HG02588 (cell line): ENCODE data around the gene UCN3.

Experiments
- ATAC-seq: cut with Tn5 transposase; IDR thresholded peaks from one replicate; pipeline ENCODE4 v1.9.1; 2021; ENCODE audit warnings: mild to moderate bottlenecking, moderate library complexity; ENCODE audit not compliant: unreplicated experiment

UCN3 gene, protein sequence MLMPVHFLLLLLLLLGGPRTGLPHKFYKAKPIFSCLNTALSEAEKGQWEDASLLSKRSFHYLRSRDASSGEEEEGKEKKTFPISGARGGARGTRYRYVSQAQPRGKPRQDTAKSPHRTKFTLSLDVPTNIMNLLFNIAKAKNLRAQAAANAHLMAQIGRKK

DNA sequence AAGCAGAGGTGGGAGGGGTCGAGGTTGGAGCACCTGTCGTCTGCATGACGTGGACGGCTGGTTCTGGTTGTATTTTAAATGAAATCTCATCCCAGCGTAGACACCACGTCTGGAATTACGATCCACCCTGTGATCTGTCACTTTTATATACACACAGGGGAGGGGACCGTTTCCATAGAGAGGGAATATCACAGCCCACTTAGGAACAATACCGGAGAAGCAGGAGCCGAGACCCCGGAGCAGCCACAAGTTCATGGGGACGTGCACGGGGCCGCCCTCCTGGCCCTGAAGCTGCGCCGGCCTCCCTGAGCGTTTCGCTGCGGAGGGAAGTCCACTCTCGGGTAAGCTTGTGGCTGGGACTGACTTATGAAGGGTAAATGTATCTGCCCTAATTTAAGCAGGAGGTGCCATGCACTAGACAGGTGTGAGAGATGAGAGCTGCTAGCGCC, at the start of gene UCN3:
UCN3 (plus strand) TSS at position 77 of the 449 bp plus-strand sequence. CDS start 8,755 bp downstream, outside the sequence.
- no peak for ATAC-seq

DNA sequence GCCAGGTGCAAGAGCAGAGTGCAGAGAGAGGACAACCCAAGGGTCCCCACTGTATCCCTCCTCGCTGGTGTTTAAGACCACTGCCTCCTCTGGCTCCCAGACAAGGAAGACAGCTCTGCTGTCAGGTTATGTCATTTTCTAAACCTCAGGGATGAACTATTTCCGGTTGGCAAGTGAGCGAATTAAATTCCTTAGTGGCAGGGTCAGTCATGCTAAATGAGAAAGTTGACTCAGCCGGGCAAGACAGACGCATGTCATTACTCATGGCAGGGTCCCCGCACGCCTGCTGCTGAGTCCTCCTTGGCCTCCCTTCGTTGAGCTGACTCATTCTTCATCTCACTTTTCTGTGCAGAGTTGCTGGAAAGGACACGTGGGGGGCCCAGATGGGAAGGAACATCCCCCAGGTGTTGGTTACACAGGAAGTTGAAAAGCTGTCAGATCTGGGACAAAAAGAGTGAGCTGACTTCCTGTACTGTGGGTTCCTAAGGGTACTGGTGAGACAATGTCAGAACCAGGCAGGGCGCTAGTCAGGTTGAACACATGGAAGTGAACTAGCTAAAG, 47.1 kb upstream of the UCN3 start:
- no peak for ATAC-seq

DNA sequence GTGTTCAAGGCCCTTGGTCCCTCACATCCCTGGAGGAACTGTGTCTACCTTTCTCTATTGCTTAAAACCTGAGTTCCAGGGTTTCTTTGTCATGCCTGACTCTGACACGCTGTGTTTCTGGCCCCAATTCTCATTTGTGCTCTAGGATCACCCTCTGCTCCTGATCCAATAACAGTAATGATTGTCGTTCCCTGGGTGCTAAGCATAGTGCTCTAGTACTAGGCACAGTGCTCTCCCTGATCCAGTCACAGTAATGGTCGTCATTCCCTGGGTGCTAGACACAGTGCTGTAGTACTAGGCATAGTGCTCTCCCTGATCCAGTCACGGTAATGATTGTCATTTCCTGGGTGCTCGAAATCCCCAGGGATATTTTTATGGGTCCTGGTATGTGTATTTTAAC, 46.6 kb upstream of the UCN3 start:
- no peak for ATAC-seq

DNA sequence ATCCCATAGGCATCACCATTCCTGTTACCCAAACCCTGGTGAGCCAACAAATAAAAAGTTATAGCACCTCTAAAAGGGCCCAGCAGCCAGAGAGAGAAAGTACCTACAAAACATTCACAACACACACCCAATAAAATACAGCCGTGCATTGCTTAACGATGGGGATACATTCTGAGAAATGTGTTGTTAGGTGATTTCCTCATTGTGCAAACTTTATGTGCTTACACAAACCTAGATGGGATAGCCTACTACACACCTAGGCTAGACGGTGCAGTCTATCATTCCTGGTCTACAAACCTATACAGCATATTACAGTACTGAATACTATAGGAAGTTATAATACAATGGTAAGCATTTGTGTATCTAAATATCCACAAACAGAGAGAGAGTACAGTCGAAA, 44.9 kb upstream of the UCN3 start:
- ATAC-seq, result no peak

DNA sequence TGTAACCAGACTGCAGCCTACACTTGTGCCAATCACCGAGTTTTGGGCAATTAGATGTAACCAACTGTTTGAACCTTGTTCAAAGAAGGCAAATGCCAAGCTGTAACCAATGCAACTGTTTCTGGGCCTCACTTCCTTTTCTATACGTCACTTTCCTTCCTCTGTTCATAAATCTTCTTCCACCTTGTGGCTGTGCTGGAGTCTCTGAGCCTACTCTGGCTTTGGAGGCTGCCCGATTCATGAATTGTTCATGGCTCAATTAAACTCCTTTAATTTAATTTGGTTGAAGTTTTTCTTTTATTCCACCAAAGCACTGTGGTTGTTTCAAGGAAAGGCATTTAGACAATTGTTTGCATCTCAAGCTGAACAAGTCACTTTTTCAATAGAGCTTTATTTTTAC, 43.5 kb upstream of the UCN3 start:
- no peak for ATAC-seq

DNA sequence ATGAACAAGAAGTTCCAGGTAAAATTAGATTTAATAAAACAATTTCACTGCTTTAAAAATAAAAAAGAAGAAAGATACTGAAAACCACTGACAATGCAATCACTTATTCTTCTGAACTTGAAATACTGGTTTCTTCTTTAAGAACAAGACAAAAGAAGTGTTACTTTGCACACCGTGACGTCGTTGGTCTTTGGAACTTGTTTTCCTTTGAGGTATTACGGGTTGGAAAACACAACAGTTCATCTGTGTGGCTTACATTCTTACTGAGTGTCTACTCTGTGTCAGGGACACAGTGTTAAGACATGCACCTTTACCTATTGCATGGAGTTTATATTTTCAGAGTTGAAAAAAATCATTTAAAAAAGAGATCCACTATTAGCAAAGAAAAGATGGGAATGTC, 41.3 kb upstream of the UCN3 start:
- no peak for ATAC-seq

DNA sequence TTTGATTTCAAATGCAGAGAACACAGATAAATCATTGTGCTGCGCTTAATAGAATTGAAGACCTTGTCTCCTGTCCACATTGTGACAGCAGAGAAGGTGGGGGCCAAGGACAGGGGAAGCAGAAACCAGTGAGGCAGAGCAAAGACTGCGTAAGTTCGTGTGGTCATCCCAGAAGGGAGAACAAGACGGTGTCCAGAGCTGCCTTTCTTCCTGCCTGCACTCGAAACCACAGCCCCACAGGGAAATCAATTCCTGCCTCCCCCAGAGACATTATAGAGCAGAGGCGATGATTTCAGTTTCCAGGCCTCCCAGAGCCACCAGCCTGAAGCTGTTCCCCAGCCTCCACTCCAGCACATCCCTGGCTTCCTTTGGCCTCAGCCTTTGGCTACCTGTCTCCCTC, 39.7 kb upstream of the UCN3 start:
- ATAC-seq, result no peak

DNA sequence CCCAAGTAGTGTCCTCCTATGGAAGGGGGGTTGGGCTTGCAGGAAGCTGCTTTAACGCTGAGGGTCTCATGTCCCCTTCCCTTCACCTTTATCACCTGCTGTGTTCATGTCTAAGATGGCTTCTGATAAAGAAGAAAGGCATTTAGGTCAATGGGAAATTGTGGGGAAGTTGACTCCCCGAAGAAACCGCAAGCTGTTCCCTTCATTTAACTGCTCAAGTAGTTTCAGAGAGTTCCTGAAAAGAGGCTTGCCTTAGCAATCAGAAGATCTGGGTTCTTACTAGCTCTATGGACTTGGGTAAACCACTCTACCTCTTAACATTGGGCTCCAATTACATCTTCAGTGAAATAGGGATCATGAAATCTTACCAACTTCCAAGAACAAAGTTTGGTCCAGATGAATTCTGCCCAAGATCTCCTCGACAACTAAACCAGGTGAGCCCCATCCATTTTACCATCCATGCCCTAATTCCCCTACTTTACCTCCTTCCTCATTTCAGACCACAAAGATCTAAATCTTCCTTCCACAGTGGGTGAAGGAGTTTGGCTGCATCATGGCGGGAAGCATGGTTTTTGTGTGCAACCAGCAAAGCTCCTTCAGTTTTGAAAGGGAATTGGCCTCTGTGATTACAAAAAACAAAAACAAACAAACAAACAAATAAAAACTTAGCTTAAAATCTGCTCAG, 30.4 kb upstream of the UCN3 start:
- no peak for ATAC-seq

DNA sequence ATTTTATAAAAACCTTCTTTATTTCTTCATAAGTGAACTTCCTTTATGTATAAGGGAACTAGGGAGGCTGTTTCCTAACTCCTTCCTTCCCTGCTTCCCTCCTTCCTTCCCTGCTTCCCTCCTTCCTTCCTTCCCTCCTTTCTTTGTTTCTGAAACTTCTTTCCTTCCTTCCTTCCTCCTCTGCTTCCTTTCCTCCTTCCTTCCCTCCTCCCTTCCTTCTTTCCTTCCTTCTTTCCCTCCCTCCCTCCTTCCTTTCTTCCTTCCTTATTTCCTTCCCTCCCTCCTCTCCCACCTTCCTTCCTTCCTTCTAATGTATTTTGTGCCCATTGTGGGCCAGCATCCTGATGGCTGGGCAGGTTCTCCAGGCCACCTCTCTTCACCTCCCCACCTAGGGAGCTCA, 26.8 kb upstream of the UCN3 start:
- ATAC-seq, result no peak

DNA sequence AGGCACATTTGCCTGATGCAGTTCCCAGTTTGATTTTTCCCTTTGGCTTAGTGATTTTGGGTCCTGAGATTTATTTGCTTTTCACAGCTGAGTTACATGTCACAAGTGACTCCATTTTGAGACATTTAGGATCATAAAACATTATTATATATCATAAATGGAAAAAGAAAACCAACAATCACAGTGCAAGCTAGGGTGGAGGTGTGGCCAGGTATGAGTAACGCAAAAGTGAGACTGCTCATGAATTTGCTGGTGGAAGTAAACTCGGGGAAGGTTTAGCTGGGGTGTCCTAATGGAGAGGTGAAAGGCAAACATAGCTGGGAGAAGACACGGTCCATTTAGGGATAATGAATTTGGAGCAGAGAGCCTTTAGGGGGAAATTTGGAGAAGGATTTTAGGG, 21.7 kb upstream of the UCN3 start:
- ATAC-seq, result no peak

DNA sequence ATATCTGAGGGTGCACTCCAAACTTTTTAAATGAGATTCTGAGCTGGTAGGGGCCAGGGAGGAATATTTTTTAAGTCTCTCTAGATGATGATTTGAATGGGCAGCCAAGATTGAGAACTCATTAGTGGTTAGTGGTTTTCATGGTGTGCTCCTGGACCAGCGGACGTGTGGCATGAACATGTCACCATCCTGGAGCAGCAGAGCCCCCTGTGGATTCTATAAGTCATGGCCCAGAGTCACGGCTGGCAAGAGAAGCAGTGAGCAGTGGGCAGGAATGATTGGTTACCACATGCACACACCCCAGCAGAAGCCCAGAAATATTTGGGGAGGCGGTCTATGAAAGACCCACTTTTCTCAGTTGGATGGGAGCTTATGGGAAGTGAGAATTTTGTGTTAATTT, 21.2 kb upstream of the UCN3 start:
- no peak for ATAC-seq

DNA sequence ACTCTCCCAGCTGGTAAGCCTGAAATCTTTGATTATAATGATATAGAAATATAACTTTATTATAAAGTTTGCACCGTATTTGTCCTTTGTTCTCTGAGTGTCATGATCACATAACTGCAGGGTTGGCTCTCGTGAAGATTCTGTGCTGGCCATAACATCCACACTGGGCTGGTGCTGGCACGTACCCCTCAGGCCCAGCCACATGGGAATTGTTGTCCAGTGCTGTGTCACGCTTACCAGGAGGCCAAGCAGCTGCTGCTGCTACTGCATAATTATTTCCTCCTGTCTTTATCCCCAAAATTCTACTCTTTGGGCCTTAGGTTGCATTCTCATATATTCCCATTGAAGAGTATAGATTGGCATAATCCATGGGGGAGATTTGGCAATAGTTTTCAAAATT, 20.8 kb upstream of the UCN3 start:
- no peak for ATAC-seq

DNA sequence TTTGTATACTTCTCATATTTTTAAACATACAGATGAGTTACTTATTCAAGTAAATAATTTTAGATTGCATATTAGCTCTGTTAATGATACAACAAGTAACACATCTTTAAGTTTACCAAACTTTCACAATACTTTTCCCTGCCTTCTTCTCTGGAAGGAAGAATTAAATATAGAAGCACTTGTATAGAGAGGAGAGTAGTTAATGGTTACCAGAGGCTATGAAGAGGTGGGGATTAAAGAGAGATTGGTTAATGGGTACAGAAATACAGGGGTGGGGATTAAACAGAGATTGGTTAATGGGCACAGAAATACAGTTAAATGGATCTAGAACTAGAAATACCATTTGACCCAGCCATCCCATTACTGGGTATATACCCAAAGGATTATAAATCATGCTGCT, 20.0 kb upstream of the UCN3 start:
- no peak for ATAC-seq

DNA sequence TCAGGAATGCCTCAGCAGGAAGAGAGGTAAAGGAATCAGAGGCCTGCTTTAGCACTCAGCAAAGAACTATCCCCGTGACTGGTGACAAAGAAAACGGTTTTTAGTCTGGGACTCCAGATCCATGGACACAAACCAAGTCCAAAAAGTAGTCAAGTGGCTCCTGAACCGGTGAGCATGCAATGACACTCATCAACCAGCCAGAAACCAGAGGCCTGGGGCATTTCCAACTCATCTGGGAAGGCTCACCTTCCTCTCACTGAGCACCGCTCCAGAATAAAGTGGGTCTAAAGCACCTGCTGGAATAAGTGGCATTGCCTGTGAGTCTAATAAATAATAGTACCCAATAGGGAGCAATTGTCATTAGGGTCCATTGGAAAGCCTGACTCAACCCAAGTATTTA, 17.9 kb upstream of the UCN3 start:
- ATAC-seq, result no peak

DNA sequence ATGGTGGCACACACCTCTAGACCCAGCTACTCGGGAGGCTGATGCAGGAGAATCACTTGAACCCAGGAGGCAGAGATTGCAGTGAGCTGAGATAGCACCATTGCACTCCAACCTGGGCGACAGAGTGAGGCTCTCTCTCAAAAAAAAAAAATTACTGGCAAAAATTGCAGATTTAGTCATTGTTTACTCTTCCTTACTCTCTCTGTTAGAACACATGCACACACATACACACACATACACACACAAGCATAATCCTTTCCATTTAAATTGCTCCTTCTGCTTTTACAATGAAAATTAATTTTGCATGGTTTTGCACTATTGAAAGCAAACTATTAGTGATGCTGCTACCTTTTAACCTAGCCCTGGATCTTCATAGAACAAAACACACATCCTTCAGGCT, 15.4 kb upstream of the UCN3 start:
- no peak for ATAC-seq

DNA sequence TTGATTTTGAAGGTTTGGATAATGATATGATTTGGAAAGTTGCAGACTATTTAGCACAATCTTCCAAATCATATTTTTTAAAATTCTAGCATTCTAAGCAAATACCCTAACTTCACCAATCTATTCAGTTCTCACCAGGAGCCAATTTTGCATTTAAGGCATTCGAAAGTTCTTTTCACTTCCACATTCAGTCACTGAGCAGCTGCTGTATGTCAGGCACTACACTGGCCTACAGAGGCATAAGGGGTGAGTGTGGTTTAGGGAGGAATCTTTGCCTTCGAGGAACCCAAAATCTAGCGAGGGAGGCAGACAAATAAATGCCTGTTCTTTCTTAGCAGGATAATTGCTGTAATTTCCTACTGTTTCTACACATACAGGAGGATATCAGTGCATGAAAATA, 10.7 kb upstream of the UCN3 start:
- no peak for ATAC-seq

DNA sequence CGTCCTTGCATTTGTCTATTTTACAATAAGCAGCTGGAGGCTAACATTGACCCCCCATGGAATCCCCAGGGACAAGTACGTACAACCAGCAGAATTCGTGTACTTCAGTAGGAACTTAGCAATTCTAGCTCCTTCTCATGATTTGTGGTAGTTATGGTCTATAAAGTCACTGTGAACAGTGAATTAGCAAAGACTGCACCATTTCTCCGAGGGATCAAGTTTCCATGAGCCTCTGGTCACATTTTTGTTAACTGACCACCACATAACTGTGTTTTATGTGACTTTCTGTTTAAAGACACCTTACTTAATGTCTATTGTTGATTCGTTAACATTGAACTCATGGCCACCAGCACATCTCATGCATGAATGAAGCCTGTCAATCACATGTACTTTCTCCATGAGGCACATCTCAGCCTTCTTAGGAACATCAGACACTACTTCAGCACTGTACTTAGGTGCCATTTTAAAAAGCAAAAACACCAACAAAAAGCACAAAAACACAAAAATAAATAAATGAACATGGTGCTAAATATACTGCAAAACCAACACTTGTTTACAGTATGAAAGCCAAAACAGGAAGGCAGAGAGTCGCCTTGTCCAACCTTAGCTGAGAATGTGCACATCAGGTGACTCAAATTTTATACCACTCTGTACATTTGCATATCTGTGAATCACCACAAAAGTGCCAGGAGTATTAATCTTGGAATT, 9.0 kb upstream of the UCN3 start:
- no peak for ATAC-seq

DNA sequence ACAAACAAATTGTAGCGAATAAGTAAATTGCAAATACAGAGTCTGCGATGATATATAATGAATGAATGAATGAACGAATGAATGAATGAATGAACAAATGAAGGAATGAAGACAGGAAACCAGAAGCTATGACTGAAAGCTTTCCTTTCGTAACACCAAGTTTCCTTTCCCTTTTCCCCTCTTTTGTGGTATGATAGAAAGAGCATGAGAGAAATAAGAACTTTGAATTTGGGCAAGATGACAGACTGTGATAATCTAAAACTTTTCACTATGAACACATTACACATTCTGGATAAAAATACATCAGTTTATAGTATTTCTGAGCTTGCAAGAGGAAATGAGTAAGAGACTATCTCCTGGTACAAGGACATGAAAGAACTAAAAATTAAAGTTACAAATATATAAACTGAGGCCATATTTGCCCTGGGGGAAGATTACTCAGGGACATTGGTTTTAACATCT, 8.4 kb upstream of the UCN3 start:
- ATAC-seq, result no peak

DNA sequence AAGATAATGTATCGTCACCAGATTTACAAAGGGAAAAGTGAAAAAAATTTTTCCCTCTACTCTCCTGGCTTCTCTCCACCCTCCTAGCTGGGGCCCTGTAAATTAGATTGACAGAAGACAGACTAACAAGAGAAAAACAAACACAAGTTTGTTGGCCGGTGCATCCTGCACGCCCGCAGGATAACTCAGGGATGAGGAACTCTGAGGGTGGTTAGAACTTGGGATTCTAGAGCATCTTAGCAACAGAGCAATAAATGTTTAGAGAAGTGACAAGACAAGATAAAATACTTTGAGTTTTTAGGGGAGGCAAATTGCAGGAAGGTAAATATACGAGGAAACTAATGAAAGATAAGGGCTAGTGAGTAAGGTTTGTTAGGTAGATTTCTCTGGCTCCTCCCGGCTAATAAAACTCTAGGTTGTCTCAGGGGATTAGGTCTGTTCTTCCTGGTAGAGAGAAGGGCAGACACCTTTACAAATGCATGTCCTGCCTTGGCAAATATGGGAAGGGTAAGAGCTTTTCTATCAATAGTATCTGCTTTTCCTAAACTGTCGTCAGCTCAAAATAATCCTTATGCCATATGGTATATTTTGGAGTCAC, 4.3 kb upstream of the UCN3 start:
- ATAC-seq, result no peak

DNA sequence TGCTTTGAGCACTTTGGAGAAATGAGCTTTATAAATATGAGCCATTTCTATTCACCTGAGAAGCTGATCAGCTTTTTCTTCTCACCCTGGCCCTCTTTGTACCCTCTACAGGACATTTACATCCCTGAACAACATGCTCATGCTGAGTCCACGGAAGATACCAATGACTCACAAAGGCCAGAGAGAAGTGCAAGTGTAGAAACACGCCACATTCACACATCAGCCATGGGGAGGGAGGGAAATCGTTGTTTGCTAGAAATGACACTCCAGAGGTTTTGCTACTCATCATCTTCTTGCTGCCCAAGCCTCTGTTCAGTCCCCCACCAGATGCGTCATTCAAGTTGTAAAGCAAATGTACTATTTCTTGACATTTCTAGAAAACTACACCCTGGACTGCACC, 2.8 kb upstream of the UCN3 start:
- no peak for ATAC-seq

DNA sequence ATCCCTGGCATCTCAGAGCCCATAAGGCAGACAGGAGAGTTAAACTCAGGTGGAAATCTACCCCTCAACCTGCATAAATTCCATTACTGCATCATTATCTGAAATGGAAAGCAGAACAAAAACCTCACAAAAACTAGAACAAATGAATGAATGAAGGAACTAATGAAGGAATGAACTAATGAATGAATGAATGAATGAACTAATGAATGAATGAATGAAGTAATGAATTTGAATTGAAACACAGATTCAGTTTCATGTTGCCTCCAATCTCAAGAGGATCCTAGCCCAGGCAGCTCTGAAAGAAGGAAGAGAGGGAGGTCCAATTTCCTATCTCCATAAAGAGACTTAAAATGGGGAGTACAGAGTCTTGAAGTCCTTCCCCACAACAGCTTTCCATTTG, 1.9 kb upstream of the UCN3 start:
- no peak for ATAC-seq

DNA sequence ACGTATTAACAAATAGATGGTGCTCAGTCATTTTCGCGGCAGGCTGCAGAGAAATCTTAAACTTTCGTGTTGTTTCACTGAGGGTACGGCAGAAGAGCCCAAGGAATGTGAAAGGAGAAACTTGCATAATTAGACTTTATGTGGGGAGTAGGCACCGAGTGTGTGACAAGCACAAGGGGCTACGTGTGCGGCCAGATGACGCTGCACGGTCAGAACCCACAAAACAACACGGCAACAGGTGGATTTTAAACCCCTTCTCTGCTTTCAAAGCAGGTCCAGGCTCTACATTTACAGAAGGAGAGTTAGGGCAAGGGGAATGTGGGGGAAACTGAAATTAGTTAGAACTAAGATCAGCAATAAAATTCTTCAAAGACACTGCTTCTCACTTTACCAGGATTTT, 392 bp upstream of the UCN3 start:
- no peak for ATAC-seq
